ENCODE results near the gene ANXA3. TPM values are rescaled to one million over a fixed set of nuclear protein-coding genes. Genes with fewer than 3 reads are reported as not detected.

ANXA3 gene
- total RNA-seq, 3 donors from 2014 or later = 24.4 to 46.4 (median 35.5) TPM

DNA sequence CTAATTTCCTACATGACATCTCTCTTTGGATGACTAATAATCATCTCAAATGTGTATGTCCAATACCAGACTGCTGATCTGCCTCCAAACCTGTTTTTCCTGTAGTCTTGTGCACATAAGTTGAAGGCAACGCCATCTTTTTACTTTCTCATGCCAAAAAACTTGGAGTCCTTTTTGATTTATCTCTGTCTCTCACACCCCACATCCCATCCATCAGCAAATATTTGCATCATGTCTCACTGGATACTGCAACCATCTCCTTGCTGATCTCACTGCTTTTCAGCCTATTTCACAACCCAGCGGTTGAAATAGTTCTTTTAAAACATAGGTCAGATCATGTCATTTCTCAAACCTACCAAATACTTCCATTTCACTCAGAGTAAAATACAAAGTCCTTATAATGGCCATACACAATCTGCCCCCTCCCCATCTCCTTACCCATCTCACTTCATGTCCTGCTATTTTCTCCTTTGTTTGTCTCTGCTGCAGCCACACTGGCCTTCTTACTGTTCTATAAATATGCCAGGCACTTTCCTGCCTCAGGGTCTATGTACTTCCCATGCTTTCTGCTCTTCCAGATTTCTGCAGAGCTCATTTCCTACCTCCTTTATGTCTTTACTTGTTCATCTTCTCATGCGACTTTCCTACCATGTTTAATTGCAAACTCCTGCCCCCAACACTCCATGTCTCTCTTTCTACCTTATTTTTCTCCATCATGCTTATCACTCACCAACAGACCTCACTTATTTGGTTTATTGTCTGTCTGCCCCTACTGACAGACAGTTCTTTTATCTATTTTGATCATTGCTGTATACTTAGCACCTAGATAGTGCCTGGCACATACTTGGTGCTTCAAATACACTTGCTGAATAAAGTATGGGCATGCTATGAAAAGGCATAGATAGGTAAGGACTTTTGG is 98.8 kb downstream of the ANXA3 start:
- DNase-seq = no peak
- TF ChIP-seq CTCF (IDR thresholded peaks at IDR 0.05) = no peak
- H3K4me1 ChIP-seq (ENCODE audit: low read depth) = peaks cover 17% of the 10 kb centered on the region
- no peak for ATAC-seq
- intact Hi-C loops (cut with DNase I, micrococcal nuclease) = no loop called here
- H3K4me3 ChIP-seq = no peak overlapping the region
- no peaks in the 10 kb centered on the region for H3K9me3 ChIP-seq
- no peaks in the 10 kb centered on the region for H3K36me3 ChIP-seq (ENCODE audit: low read depth)

GRCh38 chr4:78651250-78651860 is 99.8 kb downstream of the ANXA3 start:
- ATAC-seq (no peak), DNase-seq (no peak)
- TF ChIP-seq CTCF (IDR thresholded peaks at IDR 0.05) = no peak
- Histone ChIP-seq H3K9me3 (no peaks in the 10 kb centered on the region), H3K36me3 (ENCODE audit: low read depth) (no peaks in the 10 kb centered on the region), H3K4me3 (no peak overlapping the region), H3K4me1 (ENCODE audit: low read depth) (peaks cover 7% of the 10 kb centered on the region)
- intact Hi-C loops (cut with DNase I, micrococcal nuclease) = no loop called here

DNA sequence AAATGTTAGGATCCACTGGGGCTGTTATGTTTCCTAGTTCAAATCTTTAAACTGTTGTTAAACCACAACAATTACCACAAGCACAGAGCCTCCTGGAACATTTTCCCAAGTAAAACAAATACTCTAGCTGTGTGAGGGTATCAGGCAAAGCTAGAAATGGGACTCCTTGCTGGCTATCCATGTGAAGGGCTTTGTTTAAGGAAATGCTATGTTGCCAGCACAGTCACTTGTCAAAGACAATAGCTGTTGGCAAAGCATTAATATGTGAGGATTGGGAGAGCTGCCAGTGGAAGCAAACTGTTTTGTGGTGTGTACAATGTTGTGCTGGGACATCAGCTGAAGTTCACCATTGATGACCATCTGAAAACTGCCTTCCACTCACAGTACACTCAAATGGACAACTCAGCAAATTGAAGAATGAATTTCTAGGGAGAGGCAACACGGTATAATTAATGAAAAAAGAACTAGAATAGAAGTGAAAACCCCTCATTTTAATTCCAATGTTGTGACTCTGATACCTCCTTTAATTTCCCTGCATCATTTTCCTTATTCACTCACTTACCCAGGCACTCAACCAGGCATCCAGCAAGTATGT is 100.8 kb downstream of the ANXA3 start:
- peaks cover 6% of the 10 kb centered on the region for H3K4me1 ChIP-seq (ENCODE audit: low read depth)
- H3K36me3 ChIP-seq (ENCODE audit: low read depth) = no peaks in the 10 kb centered on the region
- no peak for TF ChIP-seq CTCF (IDR thresholded peaks at IDR 0.05)
- intact Hi-C loops (cut with DNase I, micrococcal nuclease) = no loop called here
- DNase-seq = no peak
- no peaks in the 10 kb centered on the region for H3K9me3 ChIP-seq
- no peak overlapping the region for H3K4me3 ChIP-seq
- no peak for ATAC-seq

DNA sequence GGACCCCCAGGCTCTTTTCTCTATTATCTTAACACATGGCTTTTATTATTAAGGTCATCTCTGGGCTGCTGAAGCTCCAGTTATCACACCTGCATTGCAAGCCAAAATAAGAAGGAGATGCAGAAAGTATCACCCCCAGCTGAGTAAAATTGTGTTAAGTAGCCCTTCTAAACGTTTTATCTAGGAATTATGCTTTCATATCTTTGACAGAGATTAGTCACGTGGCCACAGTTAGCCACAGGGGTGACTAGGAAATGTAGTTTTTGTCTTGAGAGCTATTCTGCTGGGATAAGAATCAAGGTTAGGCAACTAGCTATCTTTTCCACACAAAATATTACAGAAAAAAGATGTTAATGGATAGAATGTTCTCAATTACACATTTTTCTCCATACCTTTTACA is 102.1 kb downstream of the ANXA3 start:
- H3K36me3 ChIP-seq (ENCODE audit: low read depth) = no peaks in the 10 kb centered on the region
- no peak for TF ChIP-seq CTCF (IDR thresholded peaks at IDR 0.05)
- no peaks in the 10 kb centered on the region for H3K9me3 ChIP-seq
- intact Hi-C loops (cut with DNase I, micrococcal nuclease) = no loop called here
- ATAC-seq = no peak
- no peak for DNase-seq
- H3K4me3 ChIP-seq = no peak overlapping the region
- H3K4me1 ChIP-seq (ENCODE audit: low read depth) = no peaks in the 10 kb centered on the region

- intact Hi-C loops (cut with DNase I, micrococcal nuclease) = no loop called here
- Histone ChIP-seq H3K4me3 (no peak overlapping the region), H3K9me3 (no peaks in the 10 kb centered on the region), H3K4me1 (ENCODE audit: low read depth) (no peaks in the 10 kb centered on the region), H3K36me3 (ENCODE audit: low read depth) (no peaks in the 10 kb centered on the region)
- TF ChIP-seq CTCF (IDR thresholded peaks at IDR 0.05) = no peak
- no peak for ATAC-seq
- DNase-seq = no peak
Measured at GRCh38 chr4:78654807-78655206, 103.2 kb downstream of the ANXA3 start.

Data from mucosa of descending colon (tissue), 3 donors.